ENCODE results near the gene BEST2. TPM values are rescaled to one million over a fixed set of nuclear protein-coding genes. Genes with fewer than 3 reads are reported as not detected.

The BEST2 gene
- polyA plus RNA-seq, 1 donor from 2014 or later, result not detected

DNA sequence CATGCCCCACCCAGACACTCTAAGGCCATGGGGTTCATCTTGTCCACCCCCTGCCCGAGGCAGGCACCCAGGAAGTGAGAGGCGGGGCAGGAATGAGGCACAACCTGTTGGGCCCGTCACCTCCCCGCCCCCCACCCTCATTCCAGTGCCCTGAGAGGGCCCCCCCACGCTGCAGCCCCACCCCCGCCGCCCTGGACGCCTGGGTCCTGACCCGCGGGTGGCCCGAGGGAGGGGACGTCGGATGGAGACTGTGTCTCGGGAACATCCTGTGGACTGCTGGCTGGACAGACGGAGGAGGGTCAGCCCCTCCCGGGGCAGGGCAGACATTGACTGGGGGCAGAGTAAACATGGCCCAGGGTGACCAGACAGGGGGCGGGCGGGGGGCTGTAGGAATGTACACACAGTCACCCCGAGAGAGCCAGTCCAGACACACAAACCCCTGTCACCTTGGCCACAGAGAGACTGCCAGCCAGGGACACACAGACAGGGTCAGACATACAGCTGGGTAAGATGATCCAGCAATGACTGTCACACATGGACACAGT is 32.3 kb downstream of the BEST2 start:
- H2AFZ ChIP-seq (ENCODE audit: low read depth, low read length), result no peak overlapping the region
- TF ChIP-seq SMC3 (conservative IDR thresholded peaks at IDR 0.05; ENCODE audit: poor library complexity), result no peak
- TF ChIP-seq RAD21 (conservative IDR thresholded peaks at IDR 0.05), result no peak
- TF ChIP-seq EP300 (conservative IDR thresholded peaks at IDR 0.05; ENCODE audit: poor library complexity, severe bottlenecking), result no peak
- no peak for TF ChIP-seq EZH2 (IDR thresholded peaks at IDR 0.05; ENCODE audit: borderline replicate concordance, insufficient read depth, low read length, poor library complexity, severe bottlenecking)
- no peak for TF ChIP-seq TAF1 (IDR thresholded peaks at IDR 0.05; ENCODE audit: low read depth)
- TF ChIP-seq, protein P1, sequence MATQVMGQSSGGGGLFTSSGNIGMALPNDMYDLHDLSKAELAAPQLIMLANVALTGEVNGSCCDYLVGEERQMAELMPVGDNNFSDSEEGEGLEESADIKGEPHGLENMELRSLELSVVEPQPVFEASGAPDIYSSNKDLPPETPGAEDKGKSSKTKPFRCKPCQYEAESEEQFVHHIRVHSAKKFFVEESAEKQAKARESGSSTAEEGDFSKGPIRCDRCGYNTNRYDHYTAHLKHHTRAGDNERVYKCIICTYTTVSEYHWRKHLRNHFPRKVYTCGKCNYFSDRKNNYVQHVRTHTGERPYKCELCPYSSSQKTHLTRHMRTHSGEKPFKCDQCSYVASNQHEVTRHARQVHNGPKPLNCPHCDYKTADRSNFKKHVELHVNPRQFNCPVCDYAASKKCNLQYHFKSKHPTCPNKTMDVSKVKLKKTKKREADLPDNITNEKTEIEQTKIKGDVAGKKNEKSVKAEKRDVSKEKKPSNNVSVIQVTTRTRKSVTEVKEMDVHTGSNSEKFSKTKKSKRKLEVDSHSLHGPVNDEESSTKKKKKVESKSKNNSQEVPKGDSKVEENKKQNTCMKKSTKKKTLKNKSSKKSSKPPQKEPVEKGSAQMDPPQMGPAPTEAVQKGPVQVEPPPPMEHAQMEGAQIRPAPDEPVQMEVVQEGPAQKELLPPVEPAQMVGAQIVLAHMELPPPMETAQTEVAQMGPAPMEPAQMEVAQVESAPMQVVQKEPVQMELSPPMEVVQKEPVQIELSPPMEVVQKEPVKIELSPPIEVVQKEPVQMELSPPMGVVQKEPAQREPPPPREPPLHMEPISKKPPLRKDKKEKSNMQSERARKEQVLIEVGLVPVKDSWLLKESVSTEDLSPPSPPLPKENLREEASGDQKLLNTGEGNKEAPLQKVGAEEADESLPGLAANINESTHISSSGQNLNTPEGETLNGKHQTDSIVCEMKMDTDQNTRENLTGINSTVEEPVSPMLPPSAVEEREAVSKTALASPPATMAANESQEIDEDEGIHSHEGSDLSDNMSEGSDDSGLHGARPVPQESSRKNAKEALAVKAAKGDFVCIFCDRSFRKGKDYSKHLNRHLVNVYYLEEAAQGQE (IDR thresholded peaks at IDR 0.05; ENCODE audit: borderline replicate concordance), result no peak
- H3K9ac ChIP-seq (ENCODE audit: low read length), result peak overlapping the region; percentile 85
- H3K9me3 ChIP-seq (ENCODE audit: low read length), result no peaks in the 10 kb centered on the region
- H3K9me2 ChIP-seq (ENCODE audit: insufficient read depth, low read length), result no peaks in the 10 kb centered on the region
- no peak overlapping the region for H3K4me2 ChIP-seq (ENCODE audit: low read length)
- no peaks in the 10 kb centered on the region for H4K20me1 ChIP-seq (ENCODE audit: insufficient read depth)
- H3F3A ChIP-seq (ENCODE audit: insufficient read depth, low read length, poor library complexity, severe bottlenecking), result no peaks in the 10 kb centered on the region
- no peaks in the 10 kb centered on the region for H3K36me3 ChIP-seq (ENCODE audit: insufficient read depth, low read length)
- no peak overlapping the region for H3K27ac ChIP-seq (ENCODE audit: low read length)
- no peak overlapping the region for H3K4me3 ChIP-seq (ENCODE audit: low read length)
- no peaks in the 10 kb centered on the region for H3K79me2 ChIP-seq (replicated peaks; ENCODE audit: insufficient read depth, low read length)
- no peaks in the 10 kb centered on the region for H3K27me3 ChIP-seq (ENCODE audit: insufficient read depth, low read depth, low read length)

DNA sequence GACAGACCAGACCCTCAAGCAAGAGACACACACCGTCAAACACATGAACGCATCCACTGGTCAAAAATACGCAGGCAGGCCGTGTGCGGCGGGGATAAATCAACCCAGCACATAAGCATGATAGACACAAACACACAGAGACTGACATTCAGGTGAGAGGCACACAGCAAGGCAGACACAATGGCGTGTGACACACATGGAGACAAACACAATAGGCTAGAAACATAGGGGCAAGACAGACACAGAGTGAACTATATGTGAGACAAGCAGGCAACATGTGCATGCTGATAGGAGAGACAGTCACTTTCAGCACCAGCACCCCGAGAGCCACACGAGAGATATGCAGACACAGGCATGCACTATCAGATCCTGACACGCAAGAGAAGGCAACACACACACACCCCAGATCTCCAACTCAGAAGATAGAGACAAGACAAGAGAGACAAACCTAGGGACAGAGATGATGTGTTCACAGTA is 32.8 kb downstream of the BEST2 start:
- no peaks in the 10 kb centered on the region for H3K27me3 ChIP-seq (ENCODE audit: insufficient read depth, low read depth, low read length)
- H3K79me2 ChIP-seq (replicated peaks; ENCODE audit: insufficient read depth, low read length), result no peaks in the 10 kb centered on the region
- H3K27ac ChIP-seq (ENCODE audit: low read length), result no peak overlapping the region
- H3K9ac ChIP-seq (ENCODE audit: low read length), result peak overlapping the region; percentile 9
- no peaks in the 10 kb centered on the region for H3K9me3 ChIP-seq (ENCODE audit: low read length)
- no peak overlapping the region for H3K4me2 ChIP-seq (ENCODE audit: low read length)
- H3K9me2 ChIP-seq (ENCODE audit: insufficient read depth, low read length), result no peaks in the 10 kb centered on the region
- no peak for TF ChIP-seq SMC3 (conservative IDR thresholded peaks at IDR 0.05; ENCODE audit: poor library complexity)
- no peak for TF ChIP-seq MXI1 (conservative IDR thresholded peaks at IDR 0.05; ENCODE audit: poor library complexity, severe bottlenecking)
- H2AFZ ChIP-seq (ENCODE audit: low read depth, low read length), result no peak overlapping the region
- no peak overlapping the region for H3K4me3 ChIP-seq (ENCODE audit: low read length)
- no peaks in the 10 kb centered on the region for H4K20me1 ChIP-seq (ENCODE audit: insufficient read depth)
- H3F3A ChIP-seq (ENCODE audit: insufficient read depth, low read length, poor library complexity, severe bottlenecking), result no peaks in the 10 kb centered on the region
- no peaks in the 10 kb centered on the region for H3K36me3 ChIP-seq (ENCODE audit: insufficient read depth, low read length)

DNA sequence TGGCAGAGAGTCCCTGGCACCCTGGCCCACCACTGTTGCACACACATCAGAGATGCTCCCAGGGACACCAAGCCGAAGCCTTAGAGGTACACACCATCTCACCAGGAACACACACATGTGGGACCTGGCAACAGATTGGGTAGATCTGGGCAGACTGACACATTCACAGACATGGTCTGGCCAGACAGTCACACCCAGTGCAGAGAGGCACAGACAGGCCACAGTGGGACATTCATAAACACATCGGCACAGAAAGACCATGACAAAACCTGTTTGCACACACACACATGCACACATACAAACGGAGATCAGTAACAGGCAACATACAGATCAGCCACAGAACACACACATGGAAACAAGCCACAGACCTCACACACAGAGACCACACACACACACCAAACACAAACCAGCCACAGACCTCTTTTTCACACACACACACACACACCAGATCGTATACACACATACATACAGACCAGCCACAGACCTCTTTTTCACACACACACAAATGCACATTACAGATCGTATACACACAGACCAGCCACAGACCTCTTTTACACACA is 33.4 kb downstream of the BEST2 start:
- Histone ChIP-seq H3K9me3 (ENCODE audit: low read length) (no peaks in the 10 kb centered on the region), H2AFZ (ENCODE audit: low read depth, low read length) (no peak overlapping the region), H3K9ac (ENCODE audit: low read length) (no peak overlapping the region), H4K20me1 (ENCODE audit: insufficient read depth) (no peaks in the 10 kb centered on the region), H3K36me3 (ENCODE audit: insufficient read depth, low read length) (no peaks in the 10 kb centered on the region), H3F3A (ENCODE audit: insufficient read depth, low read length, poor library complexity, severe bottlenecking) (no peaks in the 10 kb centered on the region), H3K4me2 (ENCODE audit: low read length) (no peak overlapping the region), H3K27me3 (ENCODE audit: insufficient read depth, low read depth, low read length) (no peaks in the 10 kb centered on the region), H3K4me3 (ENCODE audit: low read length) (no peak overlapping the region), H3K79me2 (replicated peaks; ENCODE audit: insufficient read depth, low read length) (no peaks in the 10 kb centered on the region), H3K9me2 (ENCODE audit: insufficient read depth, low read length) (no peaks in the 10 kb centered on the region), H3K27ac (ENCODE audit: low read length) (no peak overlapping the region)
- TF ChIP-seq POLR2AphosphoS5 (IDR thresholded peaks at IDR 0.05), result no peak
- no peak for TF ChIP-seq MXI1 (conservative IDR thresholded peaks at IDR 0.05; ENCODE audit: poor library complexity, severe bottlenecking)
- TF ChIP-seq, protein P2, sequence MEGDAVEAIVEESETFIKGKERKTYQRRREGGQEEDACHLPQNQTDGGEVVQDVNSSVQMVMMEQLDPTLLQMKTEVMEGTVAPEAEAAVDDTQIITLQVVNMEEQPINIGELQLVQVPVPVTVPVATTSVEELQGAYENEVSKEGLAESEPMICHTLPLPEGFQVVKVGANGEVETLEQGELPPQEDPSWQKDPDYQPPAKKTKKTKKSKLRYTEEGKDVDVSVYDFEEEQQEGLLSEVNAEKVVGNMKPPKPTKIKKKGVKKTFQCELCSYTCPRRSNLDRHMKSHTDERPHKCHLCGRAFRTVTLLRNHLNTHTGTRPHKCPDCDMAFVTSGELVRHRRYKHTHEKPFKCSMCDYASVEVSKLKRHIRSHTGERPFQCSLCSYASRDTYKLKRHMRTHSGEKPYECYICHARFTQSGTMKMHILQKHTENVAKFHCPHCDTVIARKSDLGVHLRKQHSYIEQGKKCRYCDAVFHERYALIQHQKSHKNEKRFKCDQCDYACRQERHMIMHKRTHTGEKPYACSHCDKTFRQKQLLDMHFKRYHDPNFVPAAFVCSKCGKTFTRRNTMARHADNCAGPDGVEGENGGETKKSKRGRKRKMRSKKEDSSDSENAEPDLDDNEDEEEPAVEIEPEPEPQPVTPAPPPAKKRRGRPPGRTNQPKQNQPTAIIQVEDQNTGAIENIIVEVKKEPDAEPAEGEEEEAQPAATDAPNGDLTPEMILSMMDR (IDR thresholded peaks at IDR 0.05; ENCODE audit: poor library complexity, severe bottlenecking), result no peak
- no peak for TF ChIP-seq EZH2 (IDR thresholded peaks at IDR 0.05; ENCODE audit: borderline replicate concordance, insufficient read depth, low read length, poor library complexity, severe bottlenecking)
- TF ChIP-seq RAD21 (conservative IDR thresholded peaks at IDR 0.05), result no peak
- no peak for TF ChIP-seq TAF1 (IDR thresholded peaks at IDR 0.05; ENCODE audit: low read depth)
- no peak for TF ChIP-seq EP300 (conservative IDR thresholded peaks at IDR 0.05; ENCODE audit: poor library complexity, severe bottlenecking)
- TF ChIP-seq, protein P1 (IDR thresholded peaks at IDR 0.05; ENCODE audit: borderline replicate concordance), result no peak
- TF ChIP-seq SMC3 (conservative IDR thresholded peaks at IDR 0.05; ENCODE audit: poor library complexity), result no peak

All from neural cell (in vitro differentiated cells).